ENCODE data around the gene HMCN1. TPM values are rescaled to one million over a fixed set of nuclear protein-coding genes. Genes with fewer than 3 reads are reported as not detected.

Gene HMCN1
- total RNA-seq, 1 experiment from 2014 or later, result 0.31 TPM

DNA sequence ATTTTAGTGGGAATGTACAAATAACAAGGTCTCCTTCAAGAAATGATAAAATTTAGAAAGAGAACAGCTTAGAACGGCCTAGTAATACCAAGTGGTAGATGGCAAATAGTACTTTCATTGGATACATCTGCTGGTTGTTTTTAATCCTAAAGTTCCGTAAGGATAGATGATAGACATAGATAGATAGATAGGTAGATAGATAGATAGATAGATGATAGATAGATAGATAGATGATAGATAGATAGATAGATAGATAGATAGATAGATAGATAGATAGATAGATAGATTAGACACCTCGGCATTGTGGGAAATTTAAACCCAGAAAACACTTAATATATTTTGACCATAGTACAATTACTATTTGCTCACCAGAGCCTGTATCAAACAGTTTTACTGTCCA, 352.4 kb downstream of the HMCN1 start:
- Histone ChIP-seq H3K36me3 (ENCODE audit: low read depth) (no peaks in the 10 kb centered on the region), H3K9me3 (ENCODE audit: insufficient read depth, low read depth) (no peaks in the 10 kb centered on the region), H3K27me3 (ENCODE audit: insufficient read depth, low read depth) (no peaks in the 10 kb centered on the region), H4K20me1 (ENCODE audit: insufficient read depth) (no peaks in the 10 kb centered on the region), H3K9me2 (ENCODE audit: insufficient read depth) (no peaks in the 10 kb centered on the region), H3K27ac (no peak overlapping the region), H3K4me2 (no peak overlapping the region), H3K79me2 (ENCODE audit: low read depth) (no peaks in the 10 kb centered on the region), H3K4me1 (replicated peaks; ENCODE audit: insufficient read depth) (no peaks in the 10 kb centered on the region), H3K4me3 (no peak overlapping the region), H2AFZ (no peak overlapping the region), H3F3A (ENCODE audit: insufficient read depth, low read depth) (no peaks in the 10 kb centered on the region)
- intact Hi-C loops (cut with micrococcal nuclease; ENCODE audit: unreplicated experiment), result no loop called here
- DNase-seq, result no peak
- no TSS peak for BruUV-seq (replicated peaks)
- POLR2A ChIA-PET (ENCODE audit: unreplicated experiment), result no interaction called here
- TF ChIP-seq, protein P1, sequence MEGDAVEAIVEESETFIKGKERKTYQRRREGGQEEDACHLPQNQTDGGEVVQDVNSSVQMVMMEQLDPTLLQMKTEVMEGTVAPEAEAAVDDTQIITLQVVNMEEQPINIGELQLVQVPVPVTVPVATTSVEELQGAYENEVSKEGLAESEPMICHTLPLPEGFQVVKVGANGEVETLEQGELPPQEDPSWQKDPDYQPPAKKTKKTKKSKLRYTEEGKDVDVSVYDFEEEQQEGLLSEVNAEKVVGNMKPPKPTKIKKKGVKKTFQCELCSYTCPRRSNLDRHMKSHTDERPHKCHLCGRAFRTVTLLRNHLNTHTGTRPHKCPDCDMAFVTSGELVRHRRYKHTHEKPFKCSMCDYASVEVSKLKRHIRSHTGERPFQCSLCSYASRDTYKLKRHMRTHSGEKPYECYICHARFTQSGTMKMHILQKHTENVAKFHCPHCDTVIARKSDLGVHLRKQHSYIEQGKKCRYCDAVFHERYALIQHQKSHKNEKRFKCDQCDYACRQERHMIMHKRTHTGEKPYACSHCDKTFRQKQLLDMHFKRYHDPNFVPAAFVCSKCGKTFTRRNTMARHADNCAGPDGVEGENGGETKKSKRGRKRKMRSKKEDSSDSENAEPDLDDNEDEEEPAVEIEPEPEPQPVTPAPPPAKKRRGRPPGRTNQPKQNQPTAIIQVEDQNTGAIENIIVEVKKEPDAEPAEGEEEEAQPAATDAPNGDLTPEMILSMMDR (conservative IDR thresholded peaks at IDR 0.05), result no peak
- no peak for TF ChIP-seq EZH2 (IDR thresholded peaks at IDR 0.05; ENCODE audit: low read depth)
- CTCF ChIA-PET, result no interaction called here

- Histone ChIP-seq H3K27me3 (ENCODE audit: insufficient read depth, low read depth) (no peaks in the 10 kb centered on the region), H3K4me2 (no peak overlapping the region), H4K20me1 (ENCODE audit: insufficient read depth) (no peaks in the 10 kb centered on the region), H2AFZ (no peak overlapping the region), H3K9me2 (ENCODE audit: insufficient read depth) (no peaks in the 10 kb centered on the region), H3K4me1 (replicated peaks; ENCODE audit: insufficient read depth) (peaks cover 14% of the 10 kb centered on the region; the same call in 1 of the 2 replicates), H3F3A (ENCODE audit: insufficient read depth, low read depth) (0 out of 2 replicates have a peak, but pooled peaks cover 6% of the 10 kb centered on the region), H3K4me3 (no peak overlapping the region), H3K9me3 (ENCODE audit: insufficient read depth, low read depth) (no peaks in the 10 kb centered on the region), H3K36me3 (ENCODE audit: low read depth) (no peaks in the 10 kb centered on the region), H3K79me2 (ENCODE audit: low read depth) (no peaks in the 10 kb centered on the region), H3K27ac (no peak overlapping the region)
- POLR2A ChIA-PET (ENCODE audit: unreplicated experiment), result no interaction called here
- DNase-seq, result no peak
- intact Hi-C loops (cut with micrococcal nuclease; ENCODE audit: unreplicated experiment), result loop anchor here (5.0 kb wide), 1 partner anchor 118 kb away; no protein-coding TSS in a partner anchor
- CTCF ChIA-PET, result no interaction called here
- no TSS peak for BruUV-seq (replicated peaks)
- TF ChIP-seq, protein P1 (conservative IDR thresholded peaks at IDR 0.05), result no peak
- TF ChIP-seq EZH2 (IDR thresholded peaks at IDR 0.05; ENCODE audit: low read depth), result no peak
Observed at GRCh38 chr1:186089940-186090339, 355.7 kb downstream of the HMCN1 start.

- Histone ChIP-seq H3F3A (ENCODE audit: insufficient read depth, low read depth) (0 out of 2 replicates have a peak, but pooled peaks cover 6% of the 10 kb centered on the region), H3K4me3 (no peak overlapping the region), H3K9me2 (ENCODE audit: insufficient read depth) (no peaks in the 10 kb centered on the region), H3K27me3 (ENCODE audit: insufficient read depth, low read depth) (no peaks in the 10 kb centered on the region), H3K4me1 (replicated peaks; ENCODE audit: insufficient read depth) (peaks cover 14% of the 10 kb centered on the region; the same call in 1 of the 2 replicates), H3K27ac (no peak overlapping the region), H3K79me2 (ENCODE audit: low read depth) (no peaks in the 10 kb centered on the region), H3K36me3 (ENCODE audit: low read depth) (no peaks in the 10 kb centered on the region), H3K4me2 (no peak overlapping the region), H3K9me3 (ENCODE audit: insufficient read depth, low read depth) (no peaks in the 10 kb centered on the region), H4K20me1 (ENCODE audit: insufficient read depth) (no peaks in the 10 kb centered on the region), H2AFZ (no peak overlapping the region)
- BruUV-seq (replicated peaks), result no TSS peak
- CTCF ChIA-PET, result no interaction called here
- no peak for TF ChIP-seq EZH2 (IDR thresholded peaks at IDR 0.05; ENCODE audit: low read depth)
- TF ChIP-seq, protein P1 (conservative IDR thresholded peaks at IDR 0.05), result no peak
- no peak for DNase-seq
- intact Hi-C loops (cut with micrococcal nuclease; ENCODE audit: unreplicated experiment), result loop anchor here (5.0 kb wide), 1 partner anchor 119 kb away; no protein-coding TSS in a partner anchor
- POLR2A ChIA-PET (ENCODE audit: unreplicated experiment), result no interaction called here
Observed at GRCh38 chr1:186091222-186091720, 357.1 kb downstream of the HMCN1 start.
